Astrocyte of the cerebellum (primary cell): ENCODE data around the gene ARMH1.
"Not testable (repeated sequence)": the region's sequence is repeated elsewhere in the genome, so short reads cannot be mapped to it uniquely, and the experiment has no call there.

ENCODE experiments used
- DNase-seq: peaks from one replicate; pipeline ENCODE4 v3.0.0-alpha.2; 2011; ENCODE audit warnings: low read depth
- H3K4me3 ChIP-seq: 2 replicates; pipeline ENCODE4 v1.5.1; 2011; ENCODE audit warnings: mild to moderate bottlenecking, low read depth, low read length, moderate library complexity
- in situ Hi-C: cut with HindIII; loops from 2 replicates; pipeline ENCODE4 v1.10.0; 2017; ENCODE audit warnings: low sequenced_read_pairs
- TF ChIP-seq, protein P1 (sequence below): IDR thresholded peaks from 2 replicates; pipeline ENCODE4 v1.5.1; 2012; ENCODE audit warnings: low read length, low read depth, moderate library complexity, mild to moderate bottlenecking; ENCODE audit errors: missing control alignments

ARMH1 gene

DNA sequence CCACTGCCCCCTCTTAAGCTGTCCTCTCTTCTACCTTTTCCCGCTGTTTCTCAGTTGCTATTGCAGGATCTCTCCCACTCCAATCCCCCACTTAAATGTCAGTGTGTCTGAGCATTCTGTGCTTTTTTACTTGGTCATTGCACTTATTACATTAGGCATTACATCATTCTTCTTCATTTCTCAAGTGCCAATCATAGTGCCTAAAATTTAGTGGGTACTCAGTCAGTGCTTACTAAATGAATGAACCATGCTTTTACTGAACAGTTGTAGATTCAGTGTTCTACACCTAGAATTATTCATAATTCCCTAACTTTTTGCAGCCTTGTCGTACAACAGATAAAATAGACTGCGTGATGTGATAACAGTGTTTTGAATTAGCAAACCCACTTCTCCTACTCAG lies 19.4 kb downstream of the ARMH1 start:
- in situ Hi-C loops: no loop called here
- no peak for DNase-seq
- TF ChIP-seq, protein P1, sequence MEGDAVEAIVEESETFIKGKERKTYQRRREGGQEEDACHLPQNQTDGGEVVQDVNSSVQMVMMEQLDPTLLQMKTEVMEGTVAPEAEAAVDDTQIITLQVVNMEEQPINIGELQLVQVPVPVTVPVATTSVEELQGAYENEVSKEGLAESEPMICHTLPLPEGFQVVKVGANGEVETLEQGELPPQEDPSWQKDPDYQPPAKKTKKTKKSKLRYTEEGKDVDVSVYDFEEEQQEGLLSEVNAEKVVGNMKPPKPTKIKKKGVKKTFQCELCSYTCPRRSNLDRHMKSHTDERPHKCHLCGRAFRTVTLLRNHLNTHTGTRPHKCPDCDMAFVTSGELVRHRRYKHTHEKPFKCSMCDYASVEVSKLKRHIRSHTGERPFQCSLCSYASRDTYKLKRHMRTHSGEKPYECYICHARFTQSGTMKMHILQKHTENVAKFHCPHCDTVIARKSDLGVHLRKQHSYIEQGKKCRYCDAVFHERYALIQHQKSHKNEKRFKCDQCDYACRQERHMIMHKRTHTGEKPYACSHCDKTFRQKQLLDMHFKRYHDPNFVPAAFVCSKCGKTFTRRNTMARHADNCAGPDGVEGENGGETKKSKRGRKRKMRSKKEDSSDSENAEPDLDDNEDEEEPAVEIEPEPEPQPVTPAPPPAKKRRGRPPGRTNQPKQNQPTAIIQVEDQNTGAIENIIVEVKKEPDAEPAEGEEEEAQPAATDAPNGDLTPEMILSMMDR: no peak
- H3K4me3 ChIP-seq: no peak overlapping the region

DNA sequence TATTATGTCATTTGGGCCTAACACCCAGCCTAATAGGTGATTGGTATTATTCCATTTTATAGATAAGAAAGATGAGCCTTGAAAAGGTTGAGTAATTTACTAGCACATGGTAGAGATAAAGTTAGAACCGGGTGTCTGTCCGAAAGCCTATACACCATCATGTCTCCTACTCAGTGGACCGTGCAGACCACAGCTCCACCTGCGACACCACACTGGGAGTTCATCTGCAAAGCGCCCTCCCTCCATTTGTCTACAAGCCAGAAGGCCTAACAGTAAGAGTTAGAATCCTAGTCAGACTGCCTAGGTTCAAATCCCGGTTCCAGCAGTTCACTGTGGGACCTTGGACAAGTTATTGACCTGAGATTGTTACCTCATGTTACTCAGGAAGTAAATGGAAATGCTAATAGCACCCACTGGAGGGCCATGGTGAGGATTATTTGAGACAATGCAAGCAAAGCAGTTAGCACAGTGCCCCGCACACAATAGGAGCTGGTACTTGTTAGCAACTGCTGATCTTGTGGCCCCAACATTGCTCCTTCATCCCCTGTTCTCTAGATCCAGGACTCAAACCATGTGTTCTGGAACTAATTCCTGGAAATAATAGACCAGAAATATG lies 20.5 kb downstream of the ARMH1 start:
- no peak overlapping the region for H3K4me3 ChIP-seq
- TF ChIP-seq, protein P1: no peak
- DNase-seq: no peak
- in situ Hi-C loops: no loop called here

GRCh38 chr1:44695671-44696070 lies 21.2 kb downstream of the ARMH1 start:
- H3K4me3 ChIP-seq: no peak overlapping the region
- no peak for DNase-seq
- TF ChIP-seq, protein P1: no peak
- in situ Hi-C loops: no loop called here

GRCh38 chr1:44696101-44696500 lies 21.6 kb downstream of the ARMH1 start:
- in situ Hi-C loops: no loop called here

DNA sequence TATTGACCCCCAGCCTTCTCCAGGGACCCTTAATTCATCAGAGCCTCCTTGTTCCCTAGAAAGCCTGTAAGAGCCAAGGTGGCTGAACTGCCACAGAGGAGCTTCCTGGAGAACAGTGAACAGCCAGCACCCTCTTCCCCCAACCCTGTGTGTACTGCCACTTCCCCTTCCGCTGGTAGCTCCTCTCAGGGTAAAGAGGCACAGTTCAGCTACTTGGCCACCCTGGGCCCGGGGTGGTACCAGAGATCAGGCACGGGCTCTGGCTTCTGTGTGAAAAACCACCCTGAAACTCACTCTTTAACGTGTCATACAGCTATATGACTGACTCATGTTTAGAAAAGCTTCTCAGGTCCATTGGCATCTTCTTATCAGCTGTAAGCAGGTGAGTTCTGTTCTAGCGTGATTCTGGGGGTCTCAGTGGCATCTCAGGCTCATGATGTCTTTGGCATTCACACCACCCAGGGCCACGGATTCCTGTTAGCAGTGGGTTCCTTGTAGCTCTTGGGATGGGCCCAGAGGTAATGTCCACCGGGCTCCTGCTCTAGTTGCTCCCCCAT lies 22.4 kb downstream of the ARMH1 start:
- in situ Hi-C loops: no loop called here
- TF ChIP-seq, protein P1: no peak
- no peak for DNase-seq
- no peak overlapping the region for H3K4me3 ChIP-seq

More at GRCh38 chr1:44696101-44696500, 21.6 kb downstream of the ARMH1 start:
- DNase-seq: no peak
- H3K4me3 ChIP-seq: no peak overlapping the region
- TF ChIP-seq, protein P1: no peak

DNA sequence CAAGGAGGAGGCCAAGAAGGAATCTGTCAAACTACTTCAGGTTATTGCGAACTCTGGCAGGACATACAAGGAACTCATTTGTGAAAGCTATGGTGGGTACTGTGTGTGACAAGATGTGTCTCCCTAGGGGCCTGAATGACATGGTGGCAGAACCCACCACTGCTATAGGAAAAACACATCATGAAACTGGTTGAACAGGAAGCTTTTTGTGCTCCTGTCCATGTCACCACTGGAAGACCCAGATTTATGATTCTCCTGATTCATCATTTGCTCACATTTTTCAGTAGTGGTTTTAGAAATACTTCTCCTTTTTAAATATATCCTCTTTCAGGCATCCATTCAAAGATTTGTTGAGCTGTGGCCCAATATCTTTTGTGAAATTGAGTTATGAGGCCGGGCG lies 23.6 kb downstream of the ARMH1 start:
- TF ChIP-seq, protein P1: no peak
- no peak overlapping the region for H3K4me3 ChIP-seq
- no peak for DNase-seq
- in situ Hi-C loops: no loop called here

GRCh38 chr1:44699375-44699774 lies 24.9 kb downstream of the ARMH1 start:
- H3K4me3 ChIP-seq, DNase-seq, in situ Hi-C loops: not testable (repeated sequence)
